ENCODE measurements around the gene IPP. TPM values are rescaled to one million over a fixed set of nuclear protein-coding genes. Genes with fewer than 3 reads are reported as not detected.

IPP gene
- total RNA-seq, 3 donors from 2014 or later = 18.4 to 21.1 (median 19.2) TPM

GRCh38 chr1:45658171-45658570 lies 92.3 kb downstream of the IPP start:
- H3K9me3 ChIP-seq = no peaks in the 10 kb centered on the region
- TF ChIP-seq CTCF (IDR thresholded peaks at IDR 0.05) = no peak
- no peak overlapping the region for H3K4me3 ChIP-seq
- intact Hi-C loops (cut with DNase I, micrococcal nuclease) = no loop called here
- ATAC-seq (peak; percentile 86), DNase-seq (no peak)
- peaks cover 14% of the 10 kb centered on the region for H3K36me3 ChIP-seq (ENCODE audit: low read depth)
- peaks cover 15% of the 10 kb centered on the region for H3K4me1 ChIP-seq (ENCODE audit: low read depth)

- ATAC-seq (no peak), DNase-seq (no peak)
- Histone ChIP-seq H3K4me1 (ENCODE audit: low read depth) (peaks cover 15% of the 10 kb centered on the region), H3K4me3 (no peak overlapping the region), H3K9me3 (no peaks in the 10 kb centered on the region), H3K36me3 (ENCODE audit: low read depth) (peaks cover 14% of the 10 kb centered on the region)
- TF ChIP-seq CTCF (IDR thresholded peaks at IDR 0.05) = no peak
- intact Hi-C loops (cut with DNase I, micrococcal nuclease) = no loop called here
Measured at GRCh38 chr1:45656573-45657226, 93.8 kb downstream of the IPP start.

- ATAC-seq (no peak), DNase-seq (no peak)
- peaks cover 15% of the 10 kb centered on the region for H3K4me1 ChIP-seq (ENCODE audit: low read depth)
- H3K4me3 ChIP-seq = no peak overlapping the region
- TF ChIP-seq CTCF (IDR thresholded peaks at IDR 0.05) = no peak
- intact Hi-C loops (cut with DNase I, micrococcal nuclease) = no loop called here
- H3K36me3 ChIP-seq (ENCODE audit: low read depth) = peaks cover 17% of the 10 kb centered on the region
- no peaks in the 10 kb centered on the region for H3K9me3 ChIP-seq
Measured at GRCh38 chr1:45654540-45655280, 95.7 kb downstream of the IPP start.

Other genes with a start within 250 kb of the IPP start
- 100 to 1,000 TPM; 248 to 306 (median 295) TPM for gene PRDX1, start 228.8 kb downstream of the IPP start, total RNA-seq
- gene AKR1A1, start 199.8 kb downstream of the IPP start, total RNA-seq = 100 to 1,000 TPM; 118 to 206 (median 190) TPM
- gene NASP, start 166.6 kb downstream of the IPP start, total RNA-seq = 10 to 100 TPM; 51.5 to 69.1 (median 60.1) TPM
- 1 to 10 TPM; 4.1 to 6.8 (median 6.0) TPM for gene CCDC17, start 126.6 kb downstream of the IPP start, total RNA-seq
- gene GPBP1L1, start 64.1 kb downstream of the IPP start, total RNA-seq = 100 to 1,000 TPM; 167 to 246 (median 179) TPM
- gene TMEM69, start 62.5 kb downstream of the IPP start, total RNA-seq = 10 to 100 TPM; 17.2 to 25.5 (median 21.4) TPM
- 100 to 1,000 TPM in 1 of 3 donors, 10 to 100 TPM in 2; 90.0 to 158 (median 100.0) TPM for gene MAST2, start 53.0 kb upstream of the IPP start, total RNA-seq

Data from mucosa of descending colon (tissue), 3 donors.